HEK293T (cell line): ENCODE measurements around the gene CCR9.

ENCODE experiments used
- HDGF ChIP-seq: fragments of 450-650 bp; IDR thresholded peaks from 2 replicates; pipeline ENCODE4 v1.6.1; 2017; ENCODE audit warnings: antibody characterized with exemption, borderline replicate concordance
- NFRKB ChIP-seq: fragments of 450-650 bp; IDR thresholded peaks from 2 replicates; pipeline ENCODE4 v1.6.1; 2016; ENCODE audit warnings: mild to moderate bottlenecking, moderate library complexity
- SUZ12 ChIP-seq: fragments of 450-650 bp; IDR thresholded peaks from 2 replicates; pipeline ENCODE4 v1.6.1; 2016; ENCODE audit warnings: mild to moderate bottlenecking

GRCh38 chr3:45881078-45882022 is 5.0 kb upstream of the CCR9 start:
- TF ChIP-seq HDGF: no peak
- no peak for TF ChIP-seq SUZ12
- TF ChIP-seq NFRKB: no peak
